CD4-positive, alpha-beta T cell treated with Interleukin-6 for 4 hours (primary cell): ENCODE data around the gene HMGCS2.

Experiments used
- DNase-seq: peaks from one replicate; pipeline ENCODE4 v3.0.0-alpha.2; 2020; ENCODE audit warnings: mixed read lengths

The HMGCS2 gene

GRCh38 chr1:119768778-119769177, at the start of gene HMGCS2:
Gene HMGCS2, minus strand, starts transcription at chr1:119768905. Its CDS starts 61 bp downstream, at chr1:119768844.
- DNase-seq: no peak

GRCh38 chr1:119818181-119818580, 49.5 kb upstream of the HMGCS2 start:
- DNase-seq: no peak

- no peak for DNase-seq
These were observed 47.7 kb upstream of the HMGCS2 start for GRCh38 chr1:119816407-119816806.

- DNase-seq: no peak
These were observed 47.2 kb upstream of the HMGCS2 start for GRCh38 chr1:119815928-119816327.

DNA sequence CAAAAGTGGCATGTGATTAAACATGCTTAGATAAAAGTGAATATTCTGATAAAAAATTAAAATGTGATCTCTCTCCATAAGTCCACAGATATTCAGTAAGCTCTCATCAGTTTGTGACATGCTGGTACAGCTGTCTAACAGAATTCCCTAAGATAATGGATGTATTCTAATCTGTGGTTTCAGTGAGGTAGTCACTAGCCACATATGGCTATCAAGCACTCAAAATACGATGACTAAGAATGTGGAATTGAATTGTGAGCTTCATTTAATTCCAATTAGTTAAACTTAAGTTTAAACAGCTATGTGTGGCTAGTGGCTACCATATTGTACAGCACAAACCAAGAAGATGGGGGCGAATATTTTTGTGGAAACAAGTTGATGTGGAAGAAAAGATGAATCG, 46.7 kb upstream of the HMGCS2 start:
- DNase-seq: no peak

- no peak for DNase-seq
These were observed 45.6 kb upstream of the HMGCS2 start for GRCh38 chr1:119814288-119814687.

DNA sequence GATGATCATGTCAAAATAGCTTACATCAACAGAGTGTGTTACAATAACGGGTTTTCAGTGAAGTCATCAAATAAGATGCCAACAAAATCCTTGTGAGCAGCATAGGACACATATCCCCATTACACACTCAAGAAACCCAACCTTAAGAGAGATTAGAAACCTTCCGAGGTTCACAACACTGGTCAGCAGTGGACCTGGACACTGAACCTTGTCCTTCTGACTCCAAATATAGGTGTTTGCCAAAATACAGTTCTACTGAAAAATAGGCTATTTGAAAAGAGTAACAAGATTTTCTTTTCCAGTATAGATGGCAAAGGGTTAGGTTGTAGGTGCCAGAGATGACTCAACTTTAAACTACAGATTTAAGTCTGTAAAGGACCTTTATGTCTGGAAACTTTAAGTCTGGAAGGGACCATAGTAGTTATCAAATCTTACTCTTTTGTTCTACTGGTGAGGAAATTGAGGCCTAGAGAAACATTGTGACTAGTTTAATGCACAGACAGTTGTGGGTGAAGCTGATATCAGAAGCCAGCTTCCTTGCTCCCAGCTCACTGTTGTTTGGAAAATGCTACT, 43.4 kb upstream of the HMGCS2 start:
- no peak for DNase-seq

DNA sequence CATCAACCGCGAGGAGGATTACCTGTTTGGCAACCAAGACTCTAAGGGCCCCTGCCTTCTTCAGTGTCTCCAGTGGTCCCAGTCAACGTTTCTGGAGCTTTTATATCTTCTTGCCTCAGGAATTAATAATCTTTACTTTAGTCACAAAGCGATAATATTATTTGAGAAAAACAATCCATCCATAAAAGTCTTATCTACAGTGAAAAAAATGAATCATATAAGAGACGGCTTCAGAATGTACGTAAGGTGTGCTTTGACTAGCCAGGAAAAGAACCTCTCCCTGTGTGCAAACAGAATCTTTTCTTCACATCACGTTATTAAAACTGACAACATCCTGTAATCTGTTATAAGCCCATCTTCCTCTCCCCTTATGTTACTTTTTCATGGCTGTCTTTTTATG, 42.7 kb upstream of the HMGCS2 start, which contains the start of gene REG4:
Gene REG4 (minus strand): TSS at position 74 of the 400 bp plus-strand sequence. CDS start 2,691 bp downstream, outside the sequence.
- DNase-seq: no peak

- peak; percentile 77 for DNase-seq
These were observed 40.4 kb upstream of the HMGCS2 start for GRCh38 chr1:119808972-119809550.

GRCh38 chr1:119808491-119808890, 39.8 kb upstream of the HMGCS2 start:
- DNase-seq: no peak

DNA sequence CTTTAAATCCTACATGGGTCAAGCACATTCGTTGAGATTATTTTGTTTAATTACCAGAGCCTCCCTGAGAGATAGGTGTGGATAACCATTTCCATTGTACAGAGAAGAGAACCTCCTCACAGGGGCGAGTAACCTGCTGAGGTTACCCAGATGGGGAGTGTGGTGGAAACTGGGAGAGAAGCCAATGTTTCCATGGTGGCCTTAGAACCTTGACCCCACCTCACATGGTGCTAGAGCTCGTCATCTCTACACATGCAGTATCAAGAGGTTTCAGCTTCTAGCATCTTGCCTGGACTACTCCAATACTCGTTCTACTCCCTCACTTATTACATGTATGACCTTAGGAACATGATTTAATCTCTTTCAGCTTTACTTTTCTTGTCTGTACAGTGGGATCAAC, 37.8 kb upstream of the HMGCS2 start:
- DNase-seq: no peak

- DNase-seq: no peak
These were observed 37.0 kb upstream of the HMGCS2 start for GRCh38 chr1:119805746-119806145.

DNA sequence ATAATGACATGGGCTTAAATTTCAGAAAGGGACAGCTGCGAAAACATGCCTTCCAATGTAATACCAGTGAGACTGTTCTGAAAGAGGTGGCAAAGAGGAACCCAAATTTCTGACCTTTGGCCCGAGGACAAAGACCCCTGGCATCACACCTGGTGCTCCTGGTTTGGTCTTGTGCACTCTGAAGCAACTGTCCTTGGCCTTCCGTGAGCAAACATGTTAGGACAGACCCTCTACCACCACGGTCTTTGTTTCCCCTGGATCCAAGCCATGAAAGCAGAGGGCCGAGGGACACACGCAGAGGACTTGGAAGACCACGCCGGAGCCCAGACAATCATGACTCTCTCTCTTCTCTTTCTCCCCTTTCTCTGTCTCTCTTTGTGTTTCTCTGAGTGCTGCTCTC, 36.5 kb upstream of the HMGCS2 start:
- DNase-seq: no peak

DNA sequence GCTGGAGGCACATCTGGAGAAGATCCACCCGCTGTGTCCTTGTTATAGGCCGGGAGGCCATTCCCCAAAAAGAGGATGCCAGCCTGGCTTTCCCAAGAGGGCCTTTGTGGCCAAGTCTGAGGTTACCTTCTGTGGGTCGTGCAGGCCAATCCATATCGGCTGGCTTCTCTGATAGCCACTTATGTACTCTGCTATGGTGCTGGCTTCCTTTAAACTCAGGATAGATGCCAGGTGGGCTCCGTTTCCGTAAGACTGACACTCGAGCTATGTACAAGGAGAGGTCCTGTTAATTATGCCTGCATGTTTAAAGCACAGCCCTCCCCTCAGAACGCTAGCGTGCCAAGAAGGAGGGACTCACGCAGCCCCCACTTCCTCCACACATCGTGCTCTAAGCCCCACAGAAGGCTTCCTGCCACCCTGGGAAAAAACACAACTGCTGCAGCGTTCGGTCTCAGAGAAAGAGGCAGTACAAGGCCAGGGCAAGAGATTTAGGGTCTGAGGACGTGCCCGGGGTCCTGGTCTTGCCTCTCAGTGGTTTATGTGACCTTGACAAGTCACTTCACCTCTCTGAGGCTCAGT, 31.0 kb upstream of the HMGCS2 start:
- DNase-seq: peak; percentile 45

DNA sequence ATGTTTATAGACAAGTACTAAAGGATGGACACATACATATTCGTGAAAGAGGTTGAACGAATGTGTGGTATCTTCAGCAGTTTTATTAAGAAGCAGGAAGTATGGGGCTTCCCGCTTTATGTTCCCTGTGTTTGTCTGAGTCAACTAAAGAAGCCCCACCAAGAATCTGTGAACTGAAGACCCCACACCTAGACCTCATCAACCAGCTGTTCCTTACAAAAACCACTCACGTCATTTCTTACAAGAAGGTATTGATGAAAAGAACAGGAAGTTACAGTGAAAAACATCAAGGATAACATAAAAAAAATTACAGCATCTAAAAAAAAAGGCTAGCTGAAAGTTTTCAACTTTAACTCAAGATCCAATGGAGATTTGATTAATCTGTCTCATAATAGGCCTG, 30.3 kb upstream of the HMGCS2 start:
- DNase-seq: no peak

DNA sequence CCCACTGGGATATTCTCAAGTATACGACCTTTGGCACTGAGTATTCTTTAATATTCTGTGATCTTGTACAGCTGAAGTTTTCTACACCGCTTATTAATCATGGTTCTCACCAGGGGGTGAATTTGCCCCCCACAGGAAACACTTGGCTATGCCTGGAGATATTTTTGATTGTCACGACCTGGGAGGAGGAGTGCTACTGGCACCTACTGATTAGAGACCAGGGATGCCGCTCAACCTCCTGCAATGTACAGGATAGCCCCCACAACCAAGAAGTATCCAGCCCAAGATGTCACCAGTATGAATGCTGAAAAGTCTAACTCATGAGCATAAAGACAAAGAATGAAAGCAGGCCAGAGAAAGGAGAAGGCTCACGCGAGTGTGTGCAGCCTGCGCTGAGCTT, 28.9 kb upstream of the HMGCS2 start:
- DNase-seq: no peak

- no peak for DNase-seq
These were observed 28.5 kb upstream of the HMGCS2 start for GRCh38 chr1:119797162-119797561.

GRCh38 chr1:119795261-119796200, 26.8 kb upstream of the HMGCS2 start:
- no peak for DNase-seq

- DNase-seq: no peak
These were observed 26.2 kb upstream of the HMGCS2 start for GRCh38 chr1:119794876-119795240.

- no peak for DNase-seq
These were observed 25.6 kb upstream of the HMGCS2 start for GRCh38 chr1:119794230-119794875.

GRCh38 chr1:119791377-119791776, 22.7 kb upstream of the HMGCS2 start:
- no peak for DNase-seq

DNA sequence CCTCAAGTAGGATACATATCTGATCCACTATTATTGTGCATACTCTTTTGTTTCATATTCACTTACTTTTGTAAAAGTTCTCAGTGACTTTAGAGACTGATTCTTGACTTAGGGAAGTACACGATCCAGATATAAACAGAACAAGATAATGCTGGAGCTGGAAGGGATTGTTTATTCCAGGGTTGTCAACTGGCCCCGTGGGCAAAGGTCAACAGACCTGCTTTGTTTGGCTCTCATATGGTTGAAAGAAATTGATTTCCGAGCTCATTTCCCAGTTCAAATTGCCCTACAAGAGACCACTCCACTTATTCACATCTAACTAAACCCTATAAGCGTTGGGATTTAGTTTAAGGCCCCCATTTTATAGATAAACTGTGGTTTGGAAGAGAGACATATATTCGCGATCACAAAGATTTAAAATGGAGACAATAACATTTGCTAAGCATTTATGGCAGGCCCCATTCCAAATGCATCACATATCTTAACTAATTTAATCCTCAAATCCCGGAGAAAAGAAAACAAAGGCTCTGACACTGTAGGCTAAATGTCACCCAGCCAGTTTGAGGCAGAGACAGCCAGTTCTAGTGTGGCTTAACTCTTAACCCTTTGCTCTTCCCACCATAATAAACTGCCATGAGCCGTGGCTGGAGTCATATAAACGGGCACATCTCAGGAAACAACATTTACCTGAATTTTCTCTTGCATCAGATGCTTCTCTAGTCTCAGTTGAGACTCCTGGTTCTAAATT, 21.9 kb upstream of the HMGCS2 start:
- no peak for DNase-seq
